Body of pancreas (tissue), 4 donors: ENCODE data around the gene SLC4A9. TPM values are rescaled to one million over a fixed set of nuclear protein-coding genes. Genes with fewer than 3 reads are reported as not detected.

Experiments used
- ATAC-seq: fragments of 150-250 bp; one replicate; pipeline ENCODE4 v1.9.1; 2016
- DNase-seq, 4 donors: peaks; one replicate each; pipeline ENCODE4 v3.0.0-alpha.2; 2019
- H3K27ac ChIP-seq, 4 donors: fragments of 200-600 bp; sonication (generic); 1 replicate in 3 of 4; 2 replicates in 1 of 4; pipeline versions ENCODE4 v1.5.1 to v1.6.1; 2016 to 2019; ENCODE audit warnings: mild to moderate bottlenecking in 1 of 4, mixed read lengths in 1 of 4, moderate library complexity in 1 of 4
- H3K27me3 ChIP-seq, 2 donors: fragments of 200-600 bp; sonication (generic); one replicate each; pipeline ENCODE4 v1.6.0; 2016; ENCODE audit warnings: mild to moderate bottlenecking in 1 of 2
- H3K36me3 ChIP-seq, 2 donors: fragments of 200-600 bp; sonication (generic); replicated peaks in 1 of 2; 2 replicates each; pipeline ENCODE4 v1.5.1; 2016; ENCODE audit warnings: low read depth in 2 of 2; ENCODE audit not compliant: insufficient read depth in 1 of 2
- H3K4me1 ChIP-seq: fragments of 200-600 bp; sonication (generic); one replicate; pipeline ENCODE4 v1.6.0; 2016
- H3K4me3 ChIP-seq, 2 donors: fragments of 200-600 bp; sonication (generic); 1 replicate in 1 of 2; 2 replicates in 1 of 2; pipeline ENCODE4 v1.5.1; 2016 to 2019
- H3K9me3 ChIP-seq, 3 donors: fragments of 200-600 bp; sonication (generic); 1 replicate in 2 of 3; 2 replicates in 1 of 3; pipeline ENCODE4 v1.5.1; 2016
- POLR2A ChIP-seq, 3 donors: fragments of 450-650 bp; IDR thresholded peaks; one replicate each; pipeline ENCODE4 v1.6.1; 2016; ENCODE audit warnings: antibody characterized with exemption in 3 of 3, mild to moderate bottlenecking in 2 of 3
- WGBS, 2 donors: methylation state at CpG; one replicate each; pipeline ENCODE4 v1.1.5; 2017; 5-methylcytosine and 5-hydroxymethylcytosine counted together
- intact Hi-C: fragments of 100-400 bp; cut with DNase I; formaldehyde crosslinking; loops from one replicate; pipeline ENCODE4 v1.15.1; 2023
- total RNA-seq, 2 donors: library from RNA; depleted of rRNA; stranded (reverse); fragments of >200 nt; gene quantifications; one replicate each; pipeline ENCODE4 v1.1.0, GENCODE V29; 2016
- TF ChIP-seq, protein P1 (sequence below), 7 experiments: fragments of 450-650 bp in 4 of 7; fragments of 200-600 bp in 3 of 7; sonication (generic) in 3 of 7; IDR thresholded peaks; one replicate each; pipeline ENCODE4 v1.5.1; 2016 to 2019; ENCODE audit warnings: antibody characterized with exemption in 7 of 7

Gene SLC4A9
- total RNA-seq, 2 donors from 2014 or later = not detected

DNA sequence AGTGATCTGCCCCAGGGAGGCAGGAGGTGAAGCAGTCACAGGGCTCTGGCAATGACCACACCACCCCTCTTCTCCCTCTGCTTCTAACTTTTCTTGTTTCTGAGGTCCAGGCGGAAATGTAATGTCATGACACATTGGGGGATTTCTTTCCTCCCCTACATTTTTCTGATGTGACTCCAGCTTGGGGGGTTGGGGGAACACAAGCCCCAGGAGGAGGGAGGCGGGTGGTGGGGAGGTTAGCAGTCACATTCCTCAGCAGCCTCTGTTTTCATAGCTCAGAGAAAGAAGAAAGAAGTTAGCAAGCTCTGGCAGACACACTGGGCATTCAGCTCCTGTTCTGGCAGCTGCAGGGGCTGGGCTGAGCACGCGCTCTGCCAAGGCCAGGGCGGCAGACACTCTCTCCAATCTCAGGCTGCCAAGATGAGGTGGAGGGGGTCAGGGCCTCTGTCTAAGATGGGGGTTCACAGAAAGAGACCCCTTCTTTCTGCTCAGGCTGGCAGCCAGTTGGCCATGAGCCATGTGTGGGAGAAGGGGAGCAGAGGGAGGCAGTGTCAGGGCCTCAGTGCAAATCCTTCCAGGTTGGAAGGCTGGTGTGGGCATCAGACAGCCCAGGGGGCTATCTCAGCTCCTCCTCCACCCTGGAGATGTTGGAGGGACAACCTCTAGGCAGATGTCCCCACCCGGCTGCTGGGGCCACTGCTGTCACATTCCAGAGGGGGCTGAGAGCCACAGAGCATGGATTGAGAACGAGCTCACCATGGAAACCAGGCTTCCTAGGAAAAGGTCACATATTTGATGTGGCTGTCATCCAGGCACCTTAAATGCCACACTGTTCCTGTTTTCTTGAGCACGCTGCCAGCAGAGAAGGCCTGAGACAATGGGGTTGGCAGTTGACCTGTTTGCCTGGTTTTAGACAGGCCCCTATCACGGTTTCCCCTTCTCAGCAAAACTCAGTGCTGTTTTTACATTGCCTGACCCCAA is 37.0 kb upstream of the SLC4A9 start:
- peak overlapping the region; percentile 76 to 89 (median 88) for H3K27ac ChIP-seq
- intact Hi-C loops = no loop called here
- ATAC-seq (peak; percentile 87), DNase-seq (peak; percentile 74 to 88 (median 82))
- no peak overlapping the region for H3K4me3 ChIP-seq
- TF ChIP-seq POLR2A (IDR thresholded peaks at IDR 0.05) = peak in 2 of 3 donors; percentile 21 to 34
- TF ChIP-seq, protein P1, sequence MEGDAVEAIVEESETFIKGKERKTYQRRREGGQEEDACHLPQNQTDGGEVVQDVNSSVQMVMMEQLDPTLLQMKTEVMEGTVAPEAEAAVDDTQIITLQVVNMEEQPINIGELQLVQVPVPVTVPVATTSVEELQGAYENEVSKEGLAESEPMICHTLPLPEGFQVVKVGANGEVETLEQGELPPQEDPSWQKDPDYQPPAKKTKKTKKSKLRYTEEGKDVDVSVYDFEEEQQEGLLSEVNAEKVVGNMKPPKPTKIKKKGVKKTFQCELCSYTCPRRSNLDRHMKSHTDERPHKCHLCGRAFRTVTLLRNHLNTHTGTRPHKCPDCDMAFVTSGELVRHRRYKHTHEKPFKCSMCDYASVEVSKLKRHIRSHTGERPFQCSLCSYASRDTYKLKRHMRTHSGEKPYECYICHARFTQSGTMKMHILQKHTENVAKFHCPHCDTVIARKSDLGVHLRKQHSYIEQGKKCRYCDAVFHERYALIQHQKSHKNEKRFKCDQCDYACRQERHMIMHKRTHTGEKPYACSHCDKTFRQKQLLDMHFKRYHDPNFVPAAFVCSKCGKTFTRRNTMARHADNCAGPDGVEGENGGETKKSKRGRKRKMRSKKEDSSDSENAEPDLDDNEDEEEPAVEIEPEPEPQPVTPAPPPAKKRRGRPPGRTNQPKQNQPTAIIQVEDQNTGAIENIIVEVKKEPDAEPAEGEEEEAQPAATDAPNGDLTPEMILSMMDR (IDR thresholded peaks at IDR 0.05) = no peak
- H3K4me1 ChIP-seq = peaks cover 36% of the 10 kb centered on the region
- no peaks in the 10 kb centered on the region for H3K9me3 ChIP-seq
- no peaks in the 10 kb centered on the region for H3K36me3 ChIP-seq
- 11 to 23% methylated on average over 7 to 9 of the region's 9 CpGs for WGBS, 2 donors
- H3K27me3 ChIP-seq = no peaks in the 10 kb centered on the region

DNA sequence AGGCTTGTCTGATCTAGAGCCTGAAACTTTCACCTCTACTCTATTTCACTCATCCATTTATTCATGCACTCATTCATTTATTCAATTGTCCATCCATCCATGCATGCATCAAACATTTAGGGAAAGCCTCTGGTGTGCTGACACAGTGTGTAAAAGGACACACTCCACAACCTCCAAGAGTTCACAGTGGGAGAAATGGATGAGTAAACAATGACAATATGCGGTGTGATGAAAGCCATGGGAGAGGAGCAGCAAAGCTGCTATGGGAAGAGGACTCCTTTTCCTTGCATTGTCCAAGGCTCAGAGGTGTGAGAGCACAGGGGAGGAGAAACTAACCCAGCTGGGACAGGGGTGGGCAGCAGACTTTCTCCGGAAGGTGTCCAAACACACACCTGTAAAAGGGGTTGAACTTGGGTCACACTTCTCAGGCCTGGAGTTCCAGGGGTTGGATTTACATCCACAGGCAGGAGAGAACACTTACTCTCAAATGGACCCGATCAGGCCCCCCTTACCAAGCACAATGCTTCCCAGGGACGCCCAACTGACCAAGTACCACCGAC is 35.9 kb upstream of the SLC4A9 start:
- no peaks in the 10 kb centered on the region for H3K36me3 ChIP-seq
- no peak for ATAC-seq

DNA sequence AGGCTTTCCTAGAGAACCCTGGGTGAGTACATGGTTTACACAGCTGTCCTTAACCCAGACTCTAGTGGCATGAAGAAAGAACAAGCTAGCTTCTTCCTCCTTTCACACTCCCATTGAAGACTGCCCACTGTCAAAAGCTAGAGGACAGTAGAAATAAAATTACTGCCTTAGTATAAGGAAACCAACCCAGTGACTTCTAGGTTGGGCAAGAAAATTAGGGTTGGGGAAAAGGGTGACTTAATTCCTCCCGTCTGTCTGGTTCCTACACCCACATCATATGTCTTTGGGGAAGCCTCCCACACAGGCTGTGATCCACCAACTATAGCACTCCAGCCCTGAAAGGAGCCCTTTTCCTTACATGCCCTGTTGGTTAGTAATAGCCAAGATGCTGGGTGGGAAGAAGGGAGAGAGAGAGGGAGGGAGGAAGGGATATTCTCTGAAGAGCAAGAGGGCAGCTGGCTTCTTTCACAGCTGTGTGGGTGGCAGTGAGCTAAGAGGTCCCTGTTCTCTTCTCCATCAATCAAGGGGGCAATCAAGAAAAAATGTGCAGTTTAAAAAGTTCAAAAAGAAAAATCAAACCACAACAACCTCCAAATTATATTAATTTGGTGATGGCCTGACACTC is 35.3 kb upstream of the SLC4A9 start:
- TF ChIP-seq, protein P1 (IDR thresholded peaks at IDR 0.05) = no peak
- TF ChIP-seq POLR2A (IDR thresholded peaks at IDR 0.05) = no peak
- peaks cover 36% of the 10 kb centered on the region for H3K4me1 ChIP-seq
- DNase-seq (peak in 2 of 4 donors; percentile 22 to 57), ATAC-seq (no peak)
- no peaks in the 10 kb centered on the region for H3K36me3 ChIP-seq
- H3K27ac ChIP-seq = peak overlapping the region; percentile 21 to 88 (median 82)
- H3K27me3 ChIP-seq = no peaks in the 10 kb centered on the region
- WGBS, 2 donors = 50 to 67% methylated on average over 1 of the region's 1 CpG
- H3K4me3 ChIP-seq = no peak overlapping the region
- no peaks in the 10 kb centered on the region for H3K9me3 ChIP-seq
- intact Hi-C loops = no loop called here

More for the DNA sequence above, 35.9 kb upstream of the SLC4A9 start:
- intact Hi-C loops = no loop called here
- Histone ChIP-seq H3K9me3 (no peaks in the 10 kb centered on the region), H3K27me3 (no peaks in the 10 kb centered on the region), H3K27ac (peak overlapping the region; percentile 21 to 88 (median 82)), H3K4me3 (no peak overlapping the region), H3K4me1 (peaks cover 36% of the 10 kb centered on the region)
- WGBS, 2 donors = 46% methylated on average over 5 of the region's 5 CpGs
- DNase-seq = no peak
- no peak for TF ChIP-seq POLR2A (IDR thresholded peaks at IDR 0.05)
- TF ChIP-seq, protein P1 (IDR thresholded peaks at IDR 0.05) = no peak

DNA sequence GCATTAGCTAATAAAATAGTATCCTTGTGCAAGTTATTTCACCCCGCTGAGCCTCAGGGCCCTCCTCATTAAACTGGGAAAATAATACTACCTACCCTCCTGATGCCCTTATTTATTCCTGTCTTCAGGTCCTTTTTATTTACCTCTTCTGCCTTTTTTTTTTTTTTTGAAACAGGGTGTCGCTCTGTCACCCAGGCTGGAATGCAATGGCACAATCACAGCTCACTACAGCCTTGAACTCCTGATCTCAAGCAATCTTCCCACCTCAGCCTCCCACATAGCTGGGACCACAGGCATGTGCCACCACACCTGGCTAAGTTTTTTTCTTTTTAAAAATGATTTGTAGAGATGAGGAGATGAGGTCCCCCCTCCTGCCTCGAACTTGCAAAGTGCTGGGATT is 34.5 kb upstream of the SLC4A9 start:
- DNase-seq (no peak), ATAC-seq (no peak)
- H3K27ac ChIP-seq = no peak overlapping the region
- H3K27me3 ChIP-seq = no peaks in the 10 kb centered on the region
- peaks cover 36% of the 10 kb centered on the region for H3K4me1 ChIP-seq
- no peak for TF ChIP-seq POLR2A (IDR thresholded peaks at IDR 0.05)
- TF ChIP-seq, protein P1 (IDR thresholded peaks at IDR 0.05) = no peak
- WGBS, 2 donors = 77 to 78% methylated on average over 3 of the region's 3 CpGs
- intact Hi-C loops = no loop called here
- no peaks in the 10 kb centered on the region for H3K36me3 ChIP-seq
- no peak overlapping the region for H3K4me3 ChIP-seq
- H3K9me3 ChIP-seq = no peaks in the 10 kb centered on the region
